Immature natural killer cell (primary cell): Measurements from ENCODE around the gene KIAA1210. TPM values are rescaled to one million over a fixed set of nuclear protein-coding genes. Genes with fewer than 3 reads are reported as not detected.
"Not testable (repeated sequence)": the region's sequence is repeated elsewhere in the genome, so short reads cannot be mapped to it uniquely, and the experiment has no call there.

ENCODE experiments used
- DNase-seq, 3 donors: peaks; one replicate each; pipeline ENCODE4 v3.0.0; 2022; ENCODE audit warnings: mixed read lengths in 1 of 3
- H3K27ac Mint-ChIP-seq, 6 donors: one replicate each; pipeline ENCODE4 v1.8.0; 2020; ENCODE audit warnings: mixed read lengths in 6 of 6, mild to moderate bottlenecking in 5 of 6, inconsistent platforms in 4 of 6, moderate library complexity in 3 of 6
- H3K27me3 Mint-ChIP-seq, 3 donors: one replicate each; pipeline ENCODE4 v1.8.0; 2020 to 2021; ENCODE audit warnings: low read depth in 3 of 3, mild to moderate bottlenecking in 3 of 3, mixed read lengths in 3 of 3, moderate library complexity in 3 of 3, inconsistent platforms in 1 of 3
- H3K36me3 Mint-ChIP-seq, 3 donors: one replicate each; pipeline ENCODE4 v1.8.0; 2020; ENCODE audit warnings: mixed read lengths in 3 of 3, inconsistent platforms in 2 of 3, mild to moderate bottlenecking in 2 of 3
- H3K4me1 Mint-ChIP-seq, 2 donors: one replicate each; pipeline ENCODE4 v1.8.0; 2020; ENCODE audit warnings: inconsistent platforms in 2 of 2, mild to moderate bottlenecking in 2 of 2, mixed read lengths in 2 of 2, moderate library complexity in 1 of 2
- H3K4me3 Mint-ChIP-seq, 5 donors: one replicate each; pipeline ENCODE4 v1.8.0; 2020; ENCODE audit warnings: mild to moderate bottlenecking in 5 of 5, mixed read lengths in 5 of 5, inconsistent platforms in 3 of 5, moderate library complexity in 3 of 5
- H3K9me3 Mint-ChIP-seq, 6 donors: one replicate each; pipeline ENCODE4 v1.8.0; 2020; ENCODE audit warnings: mild to moderate bottlenecking in 6 of 6, mixed read lengths in 6 of 6, inconsistent platforms in 4 of 6, moderate library complexity in 3 of 6
- polyA plus RNA-seq, 3 donors: library from polyadenylated mRNA; unstranded; fragments of 300-500 nt; fragmentation: Illumina TruSeq; gene quantifications; one replicate each; pipeline ENCODE4 v1.2.3, GENCODE V29; 2021

The KIAA1210 gene
- polyA plus RNA-seq, 3 donors from 2014 or later = not detected

- Mint-ChIP-seq H3K4me3 (no peak overlapping the region), H3K36me3 (no peaks in the 10 kb centered on the region), H3K4me1 (no peaks in the 10 kb centered on the region), H3K9me3 (no peaks in the 10 kb centered on the region), H3K27me3 (peaks cover 0 to 11% (median 1%) of the 10 kb centered on the region in 3 donors), H3K27ac (no peak overlapping the region)
- DNase-seq = no peak
Measured at GRCh38 chrX:119042040-119042439, 85.6 kb downstream of the KIAA1210 start.

- H3K27me3 Mint-ChIP-seq = peaks cover 0 to 11% (median 1%) of the 10 kb centered on the region in 3 donors
- H3K27ac Mint-ChIP-seq = no peak overlapping the region
- no peaks in the 10 kb centered on the region for H3K36me3 Mint-ChIP-seq
- H3K4me1 Mint-ChIP-seq = no peaks in the 10 kb centered on the region
- H3K9me3 Mint-ChIP-seq = no peaks in the 10 kb centered on the region
- no peak overlapping the region for H3K4me3 Mint-ChIP-seq
- no peak for DNase-seq
Measured at GRCh38 chrX:119041175-119041574, 86.4 kb downstream of the KIAA1210 start.

GRCh38 chrX:119040432-119040831 is 87.2 kb downstream of the KIAA1210 start:
- Mint-ChIP-seq H3K27ac (no peak overlapping the region), H3K9me3 (no peaks in the 10 kb centered on the region), H3K36me3 (no peaks in the 10 kb centered on the region), H3K27me3 (peaks cover 0 to 9% (median 1%) of the 10 kb centered on the region in 3 donors), H3K4me3 (no peak overlapping the region), H3K4me1 (no peaks in the 10 kb centered on the region)
- DNase-seq = no peak

- no peak overlapping the region for H3K4me3 Mint-ChIP-seq
- no peak overlapping the region for H3K27ac Mint-ChIP-seq
- H3K27me3 Mint-ChIP-seq = peaks cover 0 to 16% (median 1%) of the 10 kb centered on the region in 3 donors
- H3K4me1 Mint-ChIP-seq = no peaks in the 10 kb centered on the region
- H3K36me3 Mint-ChIP-seq = no peaks in the 10 kb centered on the region
- DNase-seq = no peak
- peaks cover 0 to 6% (median 1%) of the 10 kb centered on the region in 6 donors for H3K9me3 Mint-ChIP-seq
Measured at GRCh38 chrX:119036107-119037029, 91.2 kb downstream of the KIAA1210 start.

- no peaks in the 10 kb centered on the region for H3K4me1 Mint-ChIP-seq
- H3K4me3 Mint-ChIP-seq = no peak overlapping the region
- peaks cover 0 to 11% (median 0%) of the 10 kb centered on the region in 3 donors for H3K27me3 Mint-ChIP-seq
- no peaks in the 10 kb centered on the region for H3K36me3 Mint-ChIP-seq
- no peak for DNase-seq
- peaks cover 0 to 6% (median 1%) of the 10 kb centered on the region in 6 donors for H3K9me3 Mint-ChIP-seq
- H3K27ac Mint-ChIP-seq = no peak overlapping the region
Measured at GRCh38 chrX:119030990-119031389, 96.6 kb downstream of the KIAA1210 start.

GRCh38 chrX:119029656-119030055 is 98.0 kb downstream of the KIAA1210 start:
- not testable (repeated sequence) for H3K4me1 Mint-ChIP-seq, DNase-seq, H3K4me3 Mint-ChIP-seq, H3K27ac Mint-ChIP-seq, H3K9me3 Mint-ChIP-seq, H3K36me3 Mint-ChIP-seq
- peaks cover 0 to 14% (median 0%) of the 10 kb centered on the region in 3 donors for H3K27me3 Mint-ChIP-seq

- peaks cover 0 to 2% (median 0%) of the 10 kb centered on the region in 6 donors for H3K9me3 Mint-ChIP-seq
- no peak overlapping the region for H3K4me3 Mint-ChIP-seq
- DNase-seq = no peak
- H3K4me1 Mint-ChIP-seq = no peaks in the 10 kb centered on the region
- peaks cover 0 to 11% (median 0%) of the 10 kb centered on the region in 3 donors for H3K27me3 Mint-ChIP-seq
- no peak overlapping the region for H3K27ac Mint-ChIP-seq
- H3K36me3 Mint-ChIP-seq = no peaks in the 10 kb centered on the region
Measured at GRCh38 chrX:119028733-119029330, 98.8 kb downstream of the KIAA1210 start.

Other genes starting within 250 kb of the KIAA1210 start
- 1 to 10 TPM; 1.8 to 3.0 (median 2.3) TPM for gene LONRF3, start 153.2 kb downstream of the KIAA1210 start, polyA plus RNA-seq
- gene CT47C1, start 54.8 kb downstream of the KIAA1210 start, polyA plus RNA-seq = not detected
- gene PGRMC1, start 108.5 kb upstream of the KIAA1210 start, polyA plus RNA-seq = 10 to 100 TPM; 14.7 to 38.2 (median 24.3) TPM